GM21447 (cell line): ENCODE measurements around the gene MYH9.

Source experiments
- ATAC-seq: cut with Tn5 transposase; IDR thresholded peaks from one replicate; pipeline ENCODE4 v1.9.1; 2021; ENCODE audit not compliant: unreplicated experiment

The MYH9 gene

GRCh38 chr22:36351921-36352802 lies 35.6 kb downstream of the MYH9 start:
- no peak for ATAC-seq

- ATAC-seq: no peak
Observed at GRCh38 chr22:36350751-36351594, 36.8 kb downstream of the MYH9 start.

GRCh38 chr22:36349726-36350125 lies 38.0 kb downstream of the MYH9 start:
- no peak for ATAC-seq

- ATAC-seq: no peak
Observed at GRCh38 chr22:36348760-36349159, 39.0 kb downstream of the MYH9 start.

- ATAC-seq: no peak
Observed at GRCh38 chr22:36347094-36347493, 40.7 kb downstream of the MYH9 start.

- no peak for ATAC-seq
Observed at GRCh38 chr22:36344106-36344827, 43.5 kb downstream of the MYH9 start.

- ATAC-seq: no peak
Observed at GRCh38 chr22:36343720-36344105, 44.1 kb downstream of the MYH9 start.

- no peak for ATAC-seq
Observed at GRCh38 chr22:36343070-36343719, 44.6 kb downstream of the MYH9 start.

GRCh38 chr22:36341640-36342041 lies 46.1 kb downstream of the MYH9 start:
- ATAC-seq: no peak

- no peak for ATAC-seq
Observed at GRCh38 chr22:36340621-36341020, 47.1 kb downstream of the MYH9 start.

- no peak for ATAC-seq
Observed at GRCh38 chr22:36339171-36340065, 48.3 kb downstream of the MYH9 start.

- ATAC-seq: no peak
Observed at GRCh38 chr22:36337365-36338130, 50.2 kb downstream of the MYH9 start.

- no peak for ATAC-seq
Observed at GRCh38 chr22:36336246-36337182, 51.3 kb downstream of the MYH9 start.

- ATAC-seq: no peak
Observed at GRCh38 chr22:36335621-36336020, 52.1 kb downstream of the MYH9 start.

- ATAC-seq: no peak
Observed at GRCh38 chr22:36334821-36335603, 52.8 kb downstream of the MYH9 start.

- no peak for ATAC-seq
Observed at GRCh38 chr22:36334081-36334820, 53.5 kb downstream of the MYH9 start.

- ATAC-seq: no peak
Observed at GRCh38 chr22:36333644-36334043, 54.1 kb downstream of the MYH9 start.
